ENCODE data around the gene NBEAL2.

The NBEAL2 gene, protein sequence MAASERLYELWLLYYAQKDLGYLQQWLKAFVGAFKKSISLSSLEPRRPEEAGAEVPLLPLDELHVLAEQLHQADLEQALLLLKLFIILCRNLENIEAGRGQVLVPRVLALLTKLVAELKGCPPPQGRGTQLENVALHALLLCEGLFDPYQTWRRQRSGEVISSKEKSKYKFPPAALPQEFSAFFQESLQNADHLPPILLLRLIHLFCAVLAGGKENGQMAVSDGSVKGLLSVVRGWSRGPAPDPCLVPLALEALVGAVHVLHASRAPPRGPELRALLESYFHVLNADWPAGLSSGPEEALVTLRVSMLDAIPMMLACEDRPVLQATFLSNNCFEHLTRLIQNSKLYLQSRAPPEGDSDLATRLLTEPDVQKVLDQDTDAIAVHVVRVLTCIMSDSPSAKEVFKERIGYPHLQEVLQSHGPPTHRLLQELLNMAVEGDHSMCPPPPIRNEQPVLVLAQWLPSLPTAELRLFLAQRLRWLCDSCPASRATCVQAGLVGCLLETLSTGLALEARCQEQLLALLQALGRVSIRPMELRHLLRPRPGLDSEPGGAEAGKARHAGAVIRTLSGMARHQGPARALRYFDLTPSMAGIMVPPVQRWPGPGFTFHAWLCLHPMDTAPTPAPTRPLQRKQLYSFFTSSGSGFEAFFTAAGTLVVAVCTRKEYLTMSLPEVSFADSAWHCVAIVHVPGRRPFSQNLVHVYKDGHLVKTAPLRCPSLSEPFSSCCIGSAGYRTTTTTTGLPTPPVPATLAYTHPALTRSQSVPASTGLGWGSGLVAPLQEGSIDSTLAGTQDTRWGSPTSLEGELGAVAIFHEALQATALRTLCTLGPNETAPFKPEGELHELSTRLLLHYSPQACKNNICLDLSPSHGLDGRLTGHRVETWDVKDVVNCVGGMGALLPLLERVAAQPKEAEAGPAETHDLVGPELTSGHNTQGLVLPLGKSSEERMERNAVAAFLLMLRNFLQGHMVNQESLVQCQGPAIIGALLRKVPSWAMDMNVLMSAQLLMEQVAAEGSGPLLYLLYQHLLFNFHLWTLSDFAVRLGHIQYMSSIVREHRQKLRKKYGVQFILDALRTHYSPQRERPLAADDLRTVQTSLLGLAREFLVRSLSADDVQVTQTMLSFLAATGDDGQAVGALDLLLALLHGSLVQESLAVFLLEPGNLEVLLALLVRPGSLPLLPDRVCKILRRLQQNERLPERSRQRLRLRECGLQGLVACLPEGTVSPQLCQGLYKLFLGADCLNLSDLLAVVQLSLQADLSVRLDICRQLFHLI (N-terminal part only)

DNA sequence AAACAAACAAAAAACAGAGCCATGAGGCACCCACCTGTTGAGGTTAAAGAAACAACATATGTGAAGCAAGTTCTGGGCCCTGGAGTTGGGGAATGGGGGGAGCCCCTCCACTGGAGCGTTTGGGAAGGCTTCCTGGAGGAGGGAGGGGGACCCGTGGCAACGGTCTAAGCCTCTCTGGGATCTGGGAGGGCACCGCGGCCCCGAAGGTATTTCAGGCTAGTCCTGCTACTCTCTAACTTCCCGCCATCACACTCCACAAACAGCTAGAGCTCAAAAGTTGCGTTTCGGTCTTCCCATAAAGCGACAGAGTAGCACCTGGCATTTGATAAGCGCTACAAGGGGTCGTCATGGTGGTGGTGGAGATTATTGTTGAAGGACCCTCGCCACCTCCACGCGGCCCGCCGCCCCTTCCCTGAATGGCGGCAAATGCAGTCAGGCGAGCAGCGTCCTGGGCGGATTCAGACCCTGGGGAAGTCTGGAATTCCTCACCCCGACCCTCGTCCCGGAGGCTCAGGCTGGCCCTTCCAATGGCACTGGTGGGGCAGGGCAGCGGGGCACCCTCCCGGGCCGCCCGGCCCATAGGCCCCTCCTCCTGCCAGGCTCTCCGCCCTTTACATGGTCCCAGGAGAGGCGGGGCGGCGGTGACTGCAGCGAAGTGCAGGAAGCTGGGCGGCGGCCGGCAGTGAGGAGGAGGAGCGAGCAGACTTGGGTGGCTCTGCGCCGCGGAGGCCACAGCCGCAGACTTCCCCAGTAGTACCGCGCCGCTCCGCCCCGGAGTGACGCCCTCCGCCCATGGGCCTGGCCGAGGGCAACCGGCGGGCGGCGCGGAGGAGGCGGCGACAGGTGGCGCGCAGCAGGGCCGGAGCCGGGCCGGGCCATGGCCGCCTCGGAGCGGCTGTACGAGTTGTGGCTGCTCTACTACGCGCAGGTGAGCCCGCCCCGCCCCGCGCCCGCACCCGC, at the start of gene NBEAL2:
Gene NBEAL2, plus strand, starts transcription at position 682 of the 960 bp plus-strand sequence. Its CDS starts 196 bp downstream, at position 878.
- DNase-seq: peak; percentile 97

DNA sequence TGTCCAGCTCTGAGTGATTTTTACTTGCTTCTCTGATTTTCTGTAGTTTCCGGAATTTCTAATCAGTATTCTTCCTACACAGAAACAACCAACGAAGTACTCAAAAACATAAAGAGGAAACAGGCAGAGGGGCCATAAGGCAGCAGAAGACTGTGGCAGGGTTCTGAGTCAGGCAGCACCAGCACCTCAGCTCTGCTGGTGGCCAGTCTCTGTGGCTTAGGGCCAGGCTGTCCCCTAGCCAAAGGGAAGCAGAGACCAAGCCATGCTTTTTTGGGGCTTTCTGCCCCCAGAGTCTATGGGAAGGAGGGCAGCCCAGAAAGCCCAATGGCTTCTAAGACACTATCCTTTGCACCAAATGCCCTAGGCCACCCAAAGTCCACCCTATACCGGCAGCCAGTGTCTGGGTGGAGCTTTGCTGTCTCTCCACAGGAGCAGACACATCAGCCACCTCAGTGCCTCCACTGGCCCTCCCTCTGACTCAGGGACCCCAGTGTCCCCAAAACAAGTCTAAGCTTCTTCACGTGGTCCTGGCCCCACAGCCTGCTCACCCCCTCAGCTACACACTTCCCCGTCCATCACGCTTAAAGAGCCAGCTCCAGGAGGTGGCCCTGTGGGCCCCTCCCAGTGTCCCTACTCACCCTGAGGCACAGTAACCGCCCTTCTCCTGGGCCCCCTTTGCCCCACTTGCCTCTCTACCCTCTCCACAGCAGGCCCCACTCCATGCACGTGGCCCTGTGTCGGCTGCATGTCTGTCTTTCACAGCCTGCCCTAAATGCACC, 49.1 kb upstream of the NBEAL2 start:
- DNase-seq: no peak

DNA sequence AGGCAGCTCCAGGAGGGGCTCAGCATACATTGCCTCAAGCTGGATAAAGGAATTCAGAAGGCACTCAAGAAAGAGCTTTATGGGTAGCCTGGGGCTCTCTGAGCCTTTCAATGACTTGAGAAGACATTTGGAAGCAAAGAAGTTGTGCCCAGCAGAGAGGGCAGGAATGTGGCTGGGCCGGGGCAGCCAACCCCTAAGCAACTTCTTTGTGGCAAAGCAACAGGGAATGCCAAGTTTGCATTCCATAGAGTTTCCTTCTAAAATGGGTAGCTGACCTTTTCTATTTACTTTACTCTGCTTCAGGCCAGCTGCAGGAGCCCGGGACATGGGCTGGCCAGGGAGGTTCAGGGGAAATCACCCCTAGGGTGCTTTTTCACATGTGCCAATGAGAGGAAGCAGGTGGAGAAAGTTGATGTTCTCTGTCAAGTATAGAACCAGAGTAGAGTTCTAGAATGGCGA, 48.5 kb upstream of the NBEAL2 start:
- DNase-seq: no peak

DNA sequence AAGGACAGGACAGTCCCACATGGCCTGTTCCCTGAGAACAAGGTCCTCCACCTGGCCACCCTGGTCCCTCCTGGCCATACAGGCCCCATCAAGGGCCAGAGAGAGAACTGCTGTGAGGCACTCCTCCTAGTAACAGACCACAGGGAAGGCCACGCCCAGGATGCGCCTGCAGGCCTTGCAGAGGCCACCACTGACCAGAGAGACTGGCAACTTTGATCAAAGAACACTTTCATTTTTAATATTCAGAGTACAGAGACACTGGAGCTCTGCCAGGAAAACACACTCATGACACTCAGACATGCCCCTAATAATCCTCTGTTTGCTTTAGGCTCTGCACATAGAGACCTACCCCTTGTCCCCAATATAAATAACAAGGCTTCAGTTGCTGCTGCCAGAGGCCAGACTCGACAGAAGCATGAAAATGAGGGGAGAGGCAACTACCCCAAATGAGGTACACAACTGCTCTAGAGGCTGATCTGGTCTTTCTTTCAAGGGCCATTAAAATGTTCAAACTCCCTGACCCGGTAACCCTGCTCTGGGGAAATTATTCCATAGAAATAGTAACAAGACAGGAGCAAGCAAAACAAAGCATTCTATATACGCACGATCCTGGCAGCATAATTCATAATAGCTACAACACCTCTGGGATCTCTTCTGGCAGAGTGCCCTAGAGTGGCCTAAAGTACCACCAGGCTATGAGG, 47.7 kb upstream of the NBEAL2 start:
- DNase-seq: no peak

DNA sequence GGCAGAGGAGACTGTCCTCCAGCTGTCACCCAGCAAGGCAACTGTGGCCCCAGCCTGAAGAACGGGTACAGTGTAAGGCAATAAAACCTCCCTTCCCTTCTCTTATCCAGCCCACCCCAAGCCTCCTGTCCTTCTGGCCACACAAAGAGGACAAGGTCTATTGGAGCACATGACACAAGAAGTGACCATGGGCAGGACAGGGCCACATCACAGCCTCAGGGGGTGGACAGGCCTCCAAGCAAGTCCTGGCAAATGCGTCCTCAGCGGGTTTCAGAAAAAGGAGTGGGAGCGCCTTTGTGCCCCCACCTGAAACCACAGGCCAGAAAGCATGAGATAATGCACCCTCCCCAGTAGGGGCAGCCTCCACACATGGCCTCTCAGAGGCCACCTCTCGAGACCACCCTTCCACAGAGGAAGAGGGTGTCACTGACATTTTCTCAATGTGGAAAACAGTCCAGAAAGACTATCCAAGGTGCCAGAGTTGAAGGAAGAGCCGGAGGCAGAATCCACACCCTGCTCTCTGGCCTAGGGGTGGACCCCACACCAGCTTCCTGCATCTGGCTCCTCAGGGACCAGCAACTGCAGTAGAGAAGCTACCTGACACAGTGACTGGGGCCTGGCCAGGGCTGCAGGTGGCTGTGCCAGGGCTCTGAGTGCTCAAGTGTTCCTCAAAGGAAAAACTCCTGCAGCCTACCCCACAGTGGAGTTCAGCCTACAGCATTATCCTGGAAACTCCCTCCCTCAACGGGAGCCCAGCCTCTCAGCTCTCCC, 46.8 kb upstream of the NBEAL2 start:
- no peak for DNase-seq

DNA sequence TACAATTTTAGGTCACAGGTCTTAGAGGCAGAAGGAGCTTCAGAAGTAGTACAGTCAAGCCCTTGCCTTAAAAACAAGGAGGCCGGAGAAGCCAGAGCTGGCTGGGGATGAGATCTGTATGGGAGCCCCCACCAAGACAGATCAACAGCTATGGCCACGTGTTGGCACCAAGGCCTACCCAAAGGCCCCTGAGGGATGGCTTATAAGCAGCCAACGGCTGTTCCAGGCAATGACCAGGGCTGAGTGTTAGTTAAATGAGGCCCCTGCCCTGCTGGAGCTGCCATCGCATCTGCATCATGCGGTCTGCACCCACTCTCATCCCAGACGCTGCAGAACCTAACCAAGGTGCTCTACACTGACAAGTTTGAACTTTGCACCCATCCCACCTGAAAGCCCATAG, 46.2 kb upstream of the NBEAL2 start:
- no peak for DNase-seq

DNA sequence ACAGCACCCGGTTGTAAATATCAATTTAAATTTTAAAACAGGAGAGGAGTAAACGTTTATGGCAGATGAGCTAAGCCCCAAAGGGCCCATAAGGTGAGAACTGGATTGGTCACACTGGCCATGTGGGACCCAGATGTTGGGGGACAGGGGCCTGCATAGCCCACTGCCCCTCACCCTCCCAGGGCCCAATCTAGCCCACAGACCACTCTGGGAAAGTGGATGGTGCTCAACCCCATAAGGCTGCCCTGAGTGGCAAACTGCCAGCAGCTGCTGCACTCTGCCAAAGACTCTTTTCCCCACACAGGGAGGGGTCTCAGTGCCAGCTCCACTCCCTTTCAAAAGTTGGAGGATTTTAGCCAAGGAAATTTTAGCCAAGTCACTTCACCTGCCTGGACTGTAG, 45.4 kb upstream of the NBEAL2 start:
- no peak for DNase-seq

DNA sequence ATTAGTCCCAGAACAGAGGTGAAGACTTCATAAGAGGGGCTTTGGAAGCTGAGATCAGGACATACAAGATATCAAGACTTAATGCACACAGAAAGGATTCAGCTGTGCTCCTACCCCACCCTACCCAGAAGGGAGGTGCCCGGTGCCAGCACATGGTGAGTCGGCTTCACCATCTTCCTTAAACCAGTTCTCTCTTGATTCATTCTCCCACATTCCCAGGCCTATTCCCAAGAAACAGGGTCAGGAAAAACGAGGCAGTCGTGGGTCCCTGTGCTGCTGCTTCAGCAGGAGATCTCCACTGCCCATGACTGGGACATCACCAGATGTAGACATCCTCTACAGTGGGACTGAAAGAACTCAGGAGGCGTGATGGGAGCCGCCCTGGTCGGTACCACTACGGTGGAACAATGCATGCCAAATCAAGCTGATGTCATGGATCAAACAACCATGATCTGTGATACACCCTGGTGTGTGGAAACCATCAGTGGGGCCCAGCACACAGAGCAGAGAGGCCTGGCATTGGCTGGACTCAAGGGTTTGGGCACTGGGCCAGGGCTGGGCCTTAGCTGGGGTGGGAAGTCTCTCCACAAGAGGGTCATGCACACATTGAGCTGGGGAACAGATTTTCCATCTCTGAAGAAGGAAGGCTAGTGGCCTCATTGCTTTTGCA, 44.8 kb upstream of the NBEAL2 start:
- DNase-seq: no peak

DNA sequence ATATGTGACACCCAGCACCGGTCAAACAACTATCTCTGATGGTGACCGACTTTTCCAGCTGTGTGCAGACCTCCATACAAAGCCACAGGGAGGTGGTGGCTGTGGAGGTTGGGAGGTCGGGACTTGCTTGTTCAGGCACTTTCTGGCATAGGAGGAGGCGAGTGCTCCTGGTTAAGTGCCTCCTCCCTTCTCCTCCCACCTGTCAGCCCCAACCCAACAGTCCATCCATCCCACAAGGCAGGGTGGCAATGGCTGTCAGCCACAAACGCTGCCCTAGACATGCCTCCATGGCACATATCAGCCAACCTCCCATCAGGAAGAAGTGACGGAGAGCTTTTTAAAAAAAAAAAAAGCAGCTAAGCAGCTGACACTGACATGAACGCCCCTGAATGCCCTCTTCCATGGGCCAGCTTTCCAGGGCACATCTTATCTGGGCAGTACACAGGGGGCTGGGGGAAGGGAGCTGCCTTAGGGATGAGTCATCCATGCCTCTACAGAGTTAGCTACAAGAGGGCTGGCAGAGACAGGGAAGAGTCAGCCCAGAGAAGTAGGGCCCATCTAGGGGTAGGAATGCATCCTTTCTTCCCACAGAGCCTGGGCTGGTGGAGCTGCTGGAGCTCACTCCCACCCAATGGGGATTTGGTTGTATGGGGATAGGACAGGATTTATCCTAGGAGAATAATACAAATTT, 44.2 kb upstream of the NBEAL2 start:
- DNase-seq: no peak

DNA sequence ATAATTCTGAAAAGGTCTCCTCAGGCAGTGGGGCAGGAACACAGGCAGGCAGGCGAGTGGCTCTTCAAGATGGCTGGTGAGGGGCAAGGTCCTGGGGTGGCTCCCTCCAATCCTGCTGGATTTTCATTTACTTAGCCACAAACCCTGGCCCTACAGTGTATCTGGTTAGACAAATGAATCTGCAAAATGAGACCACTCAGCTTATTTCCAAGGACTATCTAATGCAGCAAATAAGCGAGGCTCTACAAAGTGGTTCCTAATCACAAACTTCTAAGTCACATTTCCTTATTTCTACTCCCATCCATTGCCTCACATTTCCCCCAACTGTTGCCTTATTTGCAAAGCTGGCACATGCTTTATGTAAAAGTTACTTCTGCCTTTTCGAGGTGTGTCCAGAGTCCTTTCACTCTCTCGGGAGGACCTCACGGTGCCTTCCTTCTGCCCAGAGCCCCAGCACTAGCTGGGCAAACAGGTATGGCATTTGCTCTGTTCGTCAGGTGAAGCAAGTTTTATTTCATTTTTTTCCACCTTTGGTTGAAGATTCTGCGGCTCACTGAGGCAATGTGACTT, 43.4 kb upstream of the NBEAL2 start:
- DNase-seq: no peak

DNA sequence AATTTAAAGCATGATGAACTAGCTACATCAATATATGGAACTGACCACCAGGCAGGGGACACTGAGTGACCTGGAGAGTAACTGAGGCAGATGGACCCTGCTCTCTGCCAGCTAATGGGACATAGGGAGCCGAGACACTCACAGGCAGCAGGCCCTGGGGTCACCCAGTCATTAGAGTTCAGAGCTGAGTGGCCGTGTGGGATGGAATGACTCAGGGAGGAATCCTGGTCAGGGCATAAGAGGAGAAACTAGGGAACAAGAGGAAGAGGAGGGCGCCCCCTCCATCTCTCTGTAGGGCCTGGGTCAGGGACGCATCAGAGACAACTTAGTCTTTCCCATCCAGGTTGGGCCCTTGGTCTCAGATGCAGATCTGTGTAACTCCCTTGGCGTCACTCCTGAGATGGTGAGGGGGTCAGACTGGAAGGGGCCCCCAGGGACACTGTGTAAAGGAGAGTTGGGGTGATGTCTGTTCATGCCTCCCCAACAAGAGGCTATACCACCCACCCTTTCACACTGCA, 42.7 kb upstream of the NBEAL2 start:
- no peak for DNase-seq

DNA sequence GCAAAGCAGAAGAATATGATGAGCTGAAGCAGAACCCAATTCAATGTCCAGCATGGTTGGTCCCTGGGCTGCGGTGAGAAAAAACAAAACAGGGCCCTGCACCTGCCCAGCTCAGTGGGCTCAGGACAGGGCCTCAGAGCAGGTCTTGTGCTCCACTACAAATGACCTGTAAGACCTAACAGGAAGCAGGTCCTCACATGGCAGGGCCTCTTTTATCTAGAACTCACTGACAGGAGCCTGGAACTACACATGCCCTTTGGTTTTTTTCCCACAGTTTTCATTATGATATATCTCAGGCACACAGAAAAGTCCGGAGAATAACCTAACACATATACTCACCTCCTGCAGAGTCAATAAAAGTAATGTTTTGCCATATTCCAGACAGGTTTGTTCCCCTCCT, 41.3 kb upstream of the NBEAL2 start:
- DNase-seq: no peak

DNA sequence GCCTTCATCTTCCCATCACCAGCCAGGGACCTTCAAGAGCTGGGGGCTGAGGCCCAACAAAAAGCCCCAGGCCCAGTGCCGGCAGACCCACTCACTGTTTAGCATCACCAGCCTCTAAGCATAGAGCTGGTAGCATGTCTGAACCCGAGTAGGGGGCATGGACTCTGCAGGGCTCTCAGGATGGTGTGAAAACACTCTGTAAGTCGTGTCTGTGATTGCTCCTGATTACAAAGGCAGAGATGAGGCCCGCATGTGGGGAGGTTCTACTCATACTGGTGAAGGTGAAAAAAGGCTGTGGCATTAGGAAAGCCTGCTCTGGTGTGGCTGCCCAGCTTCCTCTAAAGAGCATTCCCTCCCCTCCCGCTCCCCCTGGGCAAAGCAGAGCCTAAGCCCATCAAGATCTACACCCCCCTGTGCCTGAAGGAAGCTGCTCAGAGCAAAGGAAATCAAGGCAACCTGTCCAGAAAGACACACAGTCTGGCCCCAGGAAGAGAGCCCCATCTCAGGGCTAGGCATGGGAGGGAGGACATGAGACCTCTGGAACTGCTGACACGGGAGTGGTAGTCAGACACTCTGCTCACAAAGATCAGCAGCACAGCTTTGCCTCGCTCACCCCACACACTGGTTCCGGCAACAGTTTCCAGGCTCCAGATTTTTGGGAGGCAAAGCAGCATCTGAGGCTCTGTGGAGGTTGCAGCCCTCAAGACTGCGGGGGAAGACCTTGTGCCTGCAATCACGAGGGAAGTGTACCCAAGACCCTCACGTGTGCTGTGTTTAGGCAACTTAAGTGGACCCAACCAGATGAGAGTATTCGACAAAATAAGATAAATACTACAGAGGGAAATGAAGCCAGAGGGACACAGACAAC, 39.7 kb upstream of the NBEAL2 start:
- no peak for DNase-seq

DNA sequence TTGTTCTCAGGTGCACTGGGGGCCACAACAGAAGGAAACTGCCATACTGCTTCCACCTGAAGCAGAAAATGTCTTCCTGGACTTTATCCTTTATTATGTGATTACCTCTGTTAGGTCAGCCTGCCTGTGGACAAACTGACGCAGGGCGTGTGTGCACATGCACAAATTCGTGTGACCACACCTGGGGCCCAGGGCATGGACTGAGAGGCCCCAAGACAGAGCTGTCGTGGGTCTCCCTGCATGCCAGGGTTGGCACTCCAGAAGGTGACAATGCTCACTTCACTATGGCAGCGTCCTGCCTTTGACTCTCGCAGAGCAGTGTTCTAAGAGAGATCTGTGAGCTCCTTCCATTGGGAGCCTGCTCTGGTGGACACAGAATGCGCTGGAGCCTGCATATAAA, 37.4 kb upstream of the NBEAL2 start:
- DNase-seq: no peak

DNA sequence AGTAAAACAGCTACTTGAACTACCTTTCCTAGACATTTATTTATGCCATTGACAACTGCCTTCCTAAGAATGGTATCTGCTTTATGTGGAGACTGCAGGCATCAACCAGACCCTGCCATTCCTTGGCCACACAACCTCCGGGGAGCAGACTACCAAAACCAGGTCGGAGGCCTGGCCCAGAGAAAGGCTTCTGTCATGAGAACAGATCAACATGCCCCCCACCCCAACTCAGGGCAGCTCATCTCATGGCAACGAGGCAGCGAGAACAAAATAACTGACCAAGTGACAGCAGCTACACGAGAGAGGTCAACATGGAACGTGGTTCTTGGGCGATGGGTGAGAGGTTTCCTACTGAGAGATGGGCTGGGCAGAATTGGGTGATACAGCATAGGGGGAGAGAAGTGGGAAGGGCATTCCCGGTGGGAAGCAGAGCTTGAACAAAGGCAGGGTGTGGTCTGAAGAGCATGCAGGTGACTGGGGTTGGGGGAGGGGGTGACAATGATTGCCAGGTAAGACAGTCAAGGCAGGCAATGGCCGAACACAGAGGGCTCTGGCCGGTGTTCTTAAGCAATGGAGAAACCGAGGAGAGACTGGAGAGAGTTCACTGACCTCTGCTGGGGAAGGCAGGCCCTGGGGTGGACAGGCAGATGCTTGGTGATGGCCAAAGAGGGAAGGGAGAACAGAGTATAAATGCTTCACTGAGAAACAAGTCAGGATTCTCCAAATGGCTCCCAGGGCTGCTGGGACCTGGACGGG, 36.8 kb upstream of the NBEAL2 start:
- DNase-seq: no peak

All from stimulated activated CD4-positive, alpha-beta T cell treated with anti-CD3 and anti-CD28 coated beads, Interleukin-12 subunit alpha, Interleukin-12 subunit beta, amount 100 ng/mL, for 4 hours (primary cell).